GM12878 (cell line): ENCODE results near the gene DPF3. TPM values are rescaled to one million over a fixed set of nuclear protein-coding genes. Genes with fewer than 3 reads are reported as not detected.

Experiments used
- ATAC-seq: fragments of 200-7000 bp; cut with Tn5 transposase; 3 replicates; pipeline ENCODE4 v1.9.1; 2020; ENCODE audit warnings: mild to moderate bottlenecking, moderate library complexity
- BruUV-seq: library from RNA; stranded (reverse); fragments of 400-500 nt; replicated peaks from 2 replicates; lab custom pipeline; 2021; lab: Mats Ljungman, UMichigan
- CTCF ChIA-PET: fragments of 300-600 bp; sonication (Branson Sonifier 250); formaldehyde crosslinking; extraction: SDS; loops from one replicate; lab custom pipeline; 2021; ENCODE audit warnings: inconsistent platforms; lab: Yijun Ruan, JAX
- POLR2A ChIA-PET: fragments of 350-600 bp; formaldehyde crosslinking; extraction: SDS; loops from one replicate; lab custom pipeline; 2021; ENCODE audit warnings: inconsistent platforms; lab: Charles Lee
- RAD21 ChIA-PET: fragments of 300-600 bp; sonication (Branson Sonifier 250); formaldehyde crosslinking; loops from one replicate; lab custom pipeline; 2023; ENCODE audit warnings: antibody characterized with exemption; ENCODE audit not compliant: unreplicated experiment; lab: Charles Lee
- SMC1A ChIA-PET: fragments of 300-600 bp; sonication (Branson Sonifier 250); formaldehyde crosslinking; loops from one replicate; lab custom pipeline; 2023; ENCODE audit not compliant: unreplicated experiment, uncharacterized antibody; lab: Charles Lee
- DNase-seq: peaks from one replicate; pipeline ENCODE4 v3.0.0-alpha.2; 2011; ENCODE audit warnings: low read depth, low spot score
- FAIRE-seq: peaks from 3 replicates; lab custom pipeline; 2011; peaks lifted over from hg19 to GRCh38; lab: Jason Lieb, UNC
- H2AFZ ChIP-seq: 2 replicates; pipeline ENCODE4 v1.6.0; 2011; ENCODE audit warnings: low read depth, low read length, control low read depth; ENCODE audit not compliant: control insufficient read depth
- H3K27ac ChIP-seq: 2 replicates; pipeline ENCODE4 v1.5.1; 2011; ENCODE audit warnings: control low read depth; ENCODE audit not compliant: control insufficient read depth, insufficient read depth
- H3K27me3 ChIP-seq, 2 experiments: replicated peaks in 1 of 2; 2 replicates each; pipeline versions ENCODE4 v1.6.0 to v1.6.1; 2011; ENCODE audit warnings: low read length in 1 of 2; ENCODE audit not compliant: control insufficient read depth in 2 of 2, insufficient read depth in 2 of 2
- H3K36me3 ChIP-seq, 2 experiments: 2 replicates each; pipeline ENCODE4 v1.5.1; 2011; ENCODE audit warnings: low read length in 1 of 2; ENCODE audit not compliant: control insufficient read depth in 2 of 2, insufficient read depth in 2 of 2
- H3K4me1 ChIP-seq: 2 replicates; pipeline ENCODE4 v1.6.1; 2011; ENCODE audit warnings: mild to moderate bottlenecking, low read length, moderate library complexity, mixed read lengths; ENCODE audit not compliant: control insufficient read depth, insufficient read depth
- H3K4me2 ChIP-seq: 2 replicates; pipeline ENCODE4 v1.6.0; 2011; ENCODE audit warnings: control low read depth; ENCODE audit not compliant: control insufficient read depth, insufficient read depth
- H3K4me3 ChIP-seq: fragments of 200-600 bp; sonication (generic); 2 replicates; pipeline ENCODE4 v1.5.1; 2016
- H3K79me2 ChIP-seq: 2 replicates; pipeline ENCODE4 v1.6.0; 2011; ENCODE audit warnings: low read length; ENCODE audit not compliant: control insufficient read depth, insufficient read depth
- H3K9ac ChIP-seq: 2 replicates; pipeline ENCODE4 v1.8.0; 2011; ENCODE audit warnings: low read length, control low read depth, mixed read lengths; ENCODE audit not compliant: control insufficient read depth, insufficient read depth
- H3K9me3 ChIP-seq: replicated peaks from 3 replicates; pipeline ENCODE4 v1.5.1; 2011; ENCODE audit warnings: mild to moderate bottlenecking, low read length; ENCODE audit not compliant: control insufficient read depth, insufficient read depth
- H4K20me1 ChIP-seq: 2 replicates; pipeline ENCODE4 v1.6.0; 2011; ENCODE audit not compliant: control insufficient read depth, insufficient read depth
- BHLHE40 ChIP-seq, 2 experiments: fragments of 450-650 bp in 1 of 2; IDR thresholded peaks; 2 replicates each; pipeline ENCODE4 v1.6.1; 2011 to 2017; ENCODE audit warnings: low read depth in 2 of 2, borderline replicate concordance in 1 of 2, improper control_type of control experiment in 1 of 2, low read length in 1 of 2, mild to moderate bottlenecking in 1 of 2
- CHD1 ChIP-seq: IDR thresholded peaks from 2 replicates; pipeline ENCODE4 v1.6.1; 2012; ENCODE audit warnings: low read depth, low read length, improper control_type of control experiment
- CREM ChIP-seq: IDR thresholded peaks from 2 replicates; pipeline ENCODE4 v1.6.1; 2014; ENCODE audit warnings: antibody characterized with exemption, low read depth
- E2F4 ChIP-seq: IDR thresholded peaks from 2 replicates; pipeline ENCODE4 v1.6.1; 2012; ENCODE audit warnings: low read depth, low read length, improper control_type of control experiment
- E2F8 ChIP-seq: fragments of 450-650 bp; IDR thresholded peaks from 2 replicates; pipeline ENCODE4 v1.6.1; 2018; ENCODE audit warnings: mild to moderate bottlenecking, low read depth, moderate library complexity; ENCODE audit not compliant: partially characterized antibody
- GABPA ChIP-seq: IDR thresholded peaks from 2 replicates; pipeline ENCODE4 v1.6.1; 2014; ENCODE audit warnings: antibody characterized with exemption, low read depth, mild to moderate bottlenecking, inconsistent platforms
- GATAD2B ChIP-seq: fragments of 450-650 bp; conservative IDR thresholded peaks from 2 replicates; pipeline ENCODE4 v1.6.1; 2017; ENCODE audit warnings: low read depth, mild to moderate bottlenecking, moderate library complexity
- HDAC6 ChIP-seq: fragments of 200-600 bp; sonication (generic); IDR thresholded peaks from one replicate; pipeline ENCODE4 v1.8.0; 2017; ENCODE audit warnings: antibody characterized with exemption; ENCODE audit not compliant: unreplicated experiment
- HDGF ChIP-seq: fragments of 450-650 bp; IDR thresholded peaks from 2 replicates; pipeline ENCODE4 v1.6.1; 2016; ENCODE audit warnings: antibody characterized with exemption
- KDM1A ChIP-seq: fragments of 200-600 bp; sonication (generic); IDR thresholded peaks from 2 replicates; pipeline ENCODE4 v1.6.1; 2016; ENCODE audit warnings: borderline replicate concordance
- SPI1 ChIP-seq: IDR thresholded peaks from 2 replicates; pipeline ENCODE4 v1.6.1; 2011; ENCODE audit warnings: low read depth, mild to moderate bottlenecking, low read length, moderate library complexity, borderline replicate concordance; ENCODE audit not compliant: insufficient read depth
- STAT1 ChIP-seq: fragments of 450-650 bp; conservative IDR thresholded peaks from 2 replicates; pipeline ENCODE4 v1.6.1; 2014; ENCODE audit warnings: antibody characterized with exemption, mild to moderate bottlenecking
- TAF1 ChIP-seq: IDR thresholded peaks from 2 replicates; pipeline ENCODE4 v1.6.1; 2011; ENCODE audit warnings: mild to moderate bottlenecking, low read depth, low read length, borderline replicate concordance
- TARDBP ChIP-seq: IDR thresholded peaks from 2 replicates; pipeline ENCODE4 v1.6.1; 2016; ENCODE audit warnings: borderline replicate concordance
- TCF3 ChIP-seq: IDR thresholded peaks from 2 replicates; pipeline ENCODE4 v1.6.1; 2012; ENCODE audit warnings: low read depth, mild to moderate bottlenecking, low read length, borderline replicate concordance; ENCODE audit not compliant: insufficient read depth
- TCF7 ChIP-seq: IDR thresholded peaks from 2 replicates; pipeline ENCODE4 v1.6.1; 2014; ENCODE audit warnings: antibody characterized with exemption, borderline replicate concordance
- whole genome bisulfite sequencing: methylation state at CpG from one replicate; pipeline ENCODE4 v1.1.6; 2016; ENCODE audit warnings: low lambda C conversion rate; ENCODE audit not compliant: insufficient replicate concordance, insufficient coverage; ENCODE audit errors: missing lambda C conversion rate; 5-methylcytosine and 5-hydroxymethylcytosine counted together
- in situ Hi-C: fragments of 300-500 bp; cut with MboI; formaldehyde crosslinking; loops from 9 replicates; pipeline ENCODE4 v1.14.3; 2018; ENCODE audit warnings: mixed read lengths
- intact Hi-C: fragments of 100-400 bp; cut with micrococcal nuclease; formaldehyde crosslinking; loops from one replicate; pipeline ENCODE4 v1.14.2; 2022; ENCODE audit not compliant: unreplicated experiment
- polyA plus RNA-seq, 11 experiments: library from polyadenylated mRNA; depleted of rRNA in 4 of 11; unstranded in 6 of 11; stranded (reverse) in 5 of 11; fragments of >200 nt; fragmentation: Nextera tagmentation in 4 of 11; fragmentation: Illumina TruSeq in 1 of 11; extraction: Ambion mirVana in 4 of 11; extraction: Trizol in 1 of 11; gene quantifications; 1 replicate in 1 of 11; 2 replicates in 10 of 11; pipeline versions ENCODE4 v1.2.1 to v1.2.3, GENCODE V29; 2011 to 2016; ENCODE audit warnings: inconsistent platforms in 2 of 11, missing spikeins in 2 of 11, low read depth in 1 of 11
- total RNA-seq, 4 experiments: library from RNA; depleted of rRNA in 3 of 4; stranded (reverse); fragments of >200 nt in 3 of 4; fragmentation: Illumina TruSeq in 1 of 4; extraction: Trizol in 1 of 4; gene quantifications; 2 replicates each; pipeline versions ENCODE4 v1.2.1 to v1.2.3, GENCODE V29; 2013 to 2021
- TF ChIP-seq, protein P1 (sequence below): fragments of 450-650 bp; IDR thresholded peaks from 2 replicates; pipeline ENCODE4 v1.6.1; 2017; ENCODE audit warnings: borderline replicate concordance
- TF ChIP-seq, protein P2 (sequence below): fragments of 450-650 bp; IDR thresholded peaks from 2 replicates; pipeline ENCODE4 v1.6.1; 2017; ENCODE audit warnings: mild to moderate bottlenecking, low read depth, inconsistent platforms; ENCODE audit not compliant: poor library complexity, severe bottlenecking

DPF3 gene
- total and polyA plus RNA-seq, 10 of the 15 experiments (the other 5 are each of a cell fraction or from before 2014, with no cell fraction given): 0.69 to 8.0 (median 2.2) TPM

- intact Hi-C loops: no loop called here
- Histone ChIP-seq H3K9ac (no peak overlapping the region), H3K27ac (no peak overlapping the region), H3K4me1 (no peaks in the 10 kb centered on the region), H3K36me3 (no peaks in the 10 kb centered on the region), H3K79me2 (no peaks in the 10 kb centered on the region), H2AFZ (no peak overlapping the region), H3K27me3 (no peaks in the 10 kb centered on the region), H4K20me1 (no peaks in the 10 kb centered on the region), H3K4me3 (no peak overlapping the region), H3K4me2 (no peak overlapping the region), H3K9me3 (peaks cover 9% of the 10 kb centered on the region; the same call in 2 of the 3 replicates)
- no TSS peak for BruUV-seq
- WGBS: 92% methylated on average over 1 of the region's 1 CpG
- CTCF ChIA-PET: interaction anchor here (0.6 kb wide), 1 partner anchor 100 kb away, joined by 3 read pairs; no protein-coding TSS in a partner anchor
- ATAC-seq (no peak), FAIRE-seq (no peak), DNase-seq (no peak)
- POLR2A ChIA-PET: interaction anchor here (1.1 kb wide), 1 partner anchor 8 kb away, joined by 3 read pairs; no protein-coding TSS in a partner anchor
- RAD21 ChIA-PET: no interaction called here
- SMC1A ChIA-PET: interaction anchor here (0.7 to 1.0 kb wide), 2 partner anchors 17 to 267 kb away, joined by 3 to 4 read pairs; no protein-coding TSS in a partner anchor
- in situ Hi-C loops: no loop called here
- TF ChIP-seq E2F4 (no peak), HDGF (no peak), TCF7 (no peak), TARDBP (no peak), TCF3 (no peak), TAF1 (no peak), KDM1A (no peak), SPI1 (no peak), GABPA (no peak), CREM (no peak), STAT1 (no peak), HDAC6 (no peak), BHLHE40 (IDR thresholded peaks at IDR 0.05; ENCODE audit: borderline replicate concordance in 1 of 2, low read depth in 2 of 2, low read length in 1 of 2) (no peak), CHD1 (no peak), E2F8 (no peak), GATAD2B (no peak)
- TF ChIP-seq, protein P1, sequence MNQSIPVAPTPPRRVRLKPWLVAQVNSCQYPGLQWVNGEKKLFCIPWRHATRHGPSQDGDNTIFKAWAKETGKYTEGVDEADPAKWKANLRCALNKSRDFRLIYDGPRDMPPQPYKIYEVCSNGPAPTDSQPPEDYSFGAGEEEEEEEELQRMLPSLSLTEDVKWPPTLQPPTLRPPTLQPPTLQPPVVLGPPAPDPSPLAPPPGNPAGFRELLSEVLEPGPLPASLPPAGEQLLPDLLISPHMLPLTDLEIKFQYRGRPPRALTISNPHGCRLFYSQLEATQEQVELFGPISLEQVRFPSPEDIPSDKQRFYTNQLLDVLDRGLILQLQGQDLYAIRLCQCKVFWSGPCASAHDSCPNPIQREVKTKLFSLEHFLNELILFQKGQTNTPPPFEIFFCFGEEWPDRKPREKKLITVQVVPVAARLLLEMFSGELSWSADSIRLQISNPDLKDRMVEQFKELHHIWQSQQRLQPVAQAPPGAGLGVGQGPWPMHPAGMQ: no peak
- TF ChIP-seq, protein P2, sequence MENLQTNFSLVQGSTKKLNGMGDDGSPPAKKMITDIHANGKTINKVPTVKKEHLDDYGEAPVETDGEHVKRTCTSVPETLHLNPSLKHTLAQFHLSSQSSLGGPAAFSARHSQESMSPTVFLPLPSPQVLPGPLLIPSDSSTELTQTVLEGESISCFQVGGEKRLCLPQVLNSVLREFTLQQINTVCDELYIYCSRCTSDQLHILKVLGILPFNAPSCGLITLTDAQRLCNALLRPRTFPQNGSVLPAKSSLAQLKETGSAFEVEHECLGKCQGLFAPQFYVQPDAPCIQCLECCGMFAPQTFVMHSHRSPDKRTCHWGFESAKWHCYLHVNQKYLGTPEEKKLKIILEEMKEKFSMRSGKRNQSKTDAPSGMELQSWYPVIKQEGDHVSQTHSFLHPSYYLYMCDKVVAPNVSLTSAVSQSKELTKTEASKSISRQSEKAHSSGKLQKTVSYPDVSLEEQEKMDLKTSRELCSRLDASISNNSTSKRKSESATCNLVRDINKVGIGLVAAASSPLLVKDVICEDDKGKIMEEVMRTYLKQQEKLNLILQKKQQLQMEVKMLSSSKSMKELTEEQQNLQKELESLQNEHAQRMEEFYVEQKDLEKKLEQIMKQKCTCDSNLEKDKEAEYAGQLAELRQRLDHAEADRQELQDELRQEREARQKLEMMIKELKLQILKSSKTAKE: no peak
Measured at GRCh38 chr14:72763892-72764291, 130.0 kb downstream of the DPF3 start.
